MCF 10A (cell line): ENCODE measurements around the gene GPR139. TPM values are rescaled to one million over a fixed set of nuclear protein-coding genes. Genes with fewer than 3 reads are reported as not detected.

ENCODE experiments used
- BruUV-seq: library from RNA; stranded (reverse); fragments of 400-500 nt; replicated peaks from 2 replicates; lab custom pipeline; 2021; lab: Mats Ljungman, UMichigan
- CTCF ChIA-PET: fragments of 300-600 bp; sonication (Branson Sonifier 250); formaldehyde crosslinking; extraction: SDS; loops from one replicate; lab custom pipeline; 2021; ENCODE audit warnings: antibody characterized with exemption, inconsistent platforms; lab: Yijun Ruan, JAX
- POLR2A ChIA-PET: fragments of 300-600, 350-650 bp; sonication (Branson Sonifier 250); formaldehyde crosslinking; extraction: SDS; loops from one replicate; lab custom pipeline; 2020; ENCODE audit warnings: antibody characterized with exemption, inconsistent platforms; lab: Yijun Ruan, JAX
- DNase-seq: peaks from one replicate; pipeline ENCODE4 v3.0.0-alpha.2; 2018; ENCODE audit not compliant: unreplicated experiment
- H3K27ac Mint-ChIP-seq: one replicate; pipeline ENCODE4 v1.8.0; 2022; ENCODE audit warnings: mild to moderate bottlenecking, low read depth, mixed read lengths; ENCODE audit not compliant: unreplicated experiment
- H3K27me3 Mint-ChIP-seq: one replicate; pipeline ENCODE4 v1.8.0; 2022; ENCODE audit warnings: mixed read lengths; ENCODE audit not compliant: insufficient read depth, unreplicated experiment
- H3K36me3 Mint-ChIP-seq: one replicate; pipeline ENCODE4 v1.8.0; 2022; ENCODE audit warnings: mild to moderate bottlenecking, moderate library complexity, mixed read lengths; ENCODE audit not compliant: insufficient read depth, unreplicated experiment
- H3K4me1 Mint-ChIP-seq: one replicate; pipeline ENCODE4 v1.8.0; 2022; ENCODE audit warnings: mixed read lengths; ENCODE audit not compliant: insufficient read depth, unreplicated experiment
- H3K4me3 Mint-ChIP-seq: one replicate; pipeline ENCODE4 v1.8.0; 2022; ENCODE audit warnings: mild to moderate bottlenecking, moderate library complexity, mixed read lengths; ENCODE audit not compliant: unreplicated experiment
- H3K9me3 Mint-ChIP-seq: one replicate; pipeline ENCODE4 v1.8.0; 2022; ENCODE audit warnings: mixed read lengths; ENCODE audit not compliant: unreplicated experiment
- intact Hi-C: fragments of 100-400 bp; cut with micrococcal nuclease; formaldehyde crosslinking; loops from 2 replicates; pipeline ENCODE4 v1.14.1; 2022
- total RNA-seq: library from RNA; stranded (reverse); gene quantifications from 2 replicates; pipeline ENCODE4 v1.2.3, GENCODE V29; 2022
- TF ChIP-seq, protein P1 (sequence below): fragments of 200-600 bp; IDR thresholded peaks from one replicate; pipeline ENCODE4 v1.8.0; 2022; ENCODE audit warnings: antibody characterized with exemption, mild to moderate bottlenecking; ENCODE audit not compliant: unreplicated experiment

GPR139 gene
- total RNA-seq, 1 experiment from 2014 or later: not detected

- no TSS peak for BruUV-seq
- no peaks in the 10 kb centered on the region for H3K9me3 Mint-ChIP-seq
- no peak overlapping the region for H3K4me3 Mint-ChIP-seq
- TF ChIP-seq, protein P1, sequence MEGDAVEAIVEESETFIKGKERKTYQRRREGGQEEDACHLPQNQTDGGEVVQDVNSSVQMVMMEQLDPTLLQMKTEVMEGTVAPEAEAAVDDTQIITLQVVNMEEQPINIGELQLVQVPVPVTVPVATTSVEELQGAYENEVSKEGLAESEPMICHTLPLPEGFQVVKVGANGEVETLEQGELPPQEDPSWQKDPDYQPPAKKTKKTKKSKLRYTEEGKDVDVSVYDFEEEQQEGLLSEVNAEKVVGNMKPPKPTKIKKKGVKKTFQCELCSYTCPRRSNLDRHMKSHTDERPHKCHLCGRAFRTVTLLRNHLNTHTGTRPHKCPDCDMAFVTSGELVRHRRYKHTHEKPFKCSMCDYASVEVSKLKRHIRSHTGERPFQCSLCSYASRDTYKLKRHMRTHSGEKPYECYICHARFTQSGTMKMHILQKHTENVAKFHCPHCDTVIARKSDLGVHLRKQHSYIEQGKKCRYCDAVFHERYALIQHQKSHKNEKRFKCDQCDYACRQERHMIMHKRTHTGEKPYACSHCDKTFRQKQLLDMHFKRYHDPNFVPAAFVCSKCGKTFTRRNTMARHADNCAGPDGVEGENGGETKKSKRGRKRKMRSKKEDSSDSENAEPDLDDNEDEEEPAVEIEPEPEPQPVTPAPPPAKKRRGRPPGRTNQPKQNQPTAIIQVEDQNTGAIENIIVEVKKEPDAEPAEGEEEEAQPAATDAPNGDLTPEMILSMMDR: no peak
- H3K36me3 Mint-ChIP-seq: no peaks in the 10 kb centered on the region
- no peaks in the 10 kb centered on the region for H3K27me3 Mint-ChIP-seq
- intact Hi-C loops: no loop called here
- no peak overlapping the region for H3K27ac Mint-ChIP-seq
- no peak for DNase-seq
- no peaks in the 10 kb centered on the region for H3K4me1 Mint-ChIP-seq
- ChIA-PET POLR2A (no interaction called here), CTCF (no interaction called here)
Measured at GRCh38 chr16:20002936-20003335, 70.8 kb downstream of the GPR139 start.

- CTCF ChIA-PET: interaction anchor here (0.8 kb wide), 1 partner anchor 301 kb away, joined by 4 read pairs; no protein-coding TSS in a partner anchor
- POLR2A ChIA-PET: no interaction called here
- Mint-ChIP-seq H3K4me3 (no peak overlapping the region), H3K4me1 (no peaks in the 10 kb centered on the region), H3K27me3 (no peaks in the 10 kb centered on the region), H3K36me3 (no peaks in the 10 kb centered on the region), H3K9me3 (no peaks in the 10 kb centered on the region), H3K27ac (no peak overlapping the region)
- TF ChIP-seq, protein P1: no peak
- BruUV-seq: no TSS peak
- no peak for DNase-seq
- intact Hi-C loops: no loop called here
Measured at GRCh38 chr16:20001856-20002707, 71.6 kb downstream of the GPR139 start.

DNA sequence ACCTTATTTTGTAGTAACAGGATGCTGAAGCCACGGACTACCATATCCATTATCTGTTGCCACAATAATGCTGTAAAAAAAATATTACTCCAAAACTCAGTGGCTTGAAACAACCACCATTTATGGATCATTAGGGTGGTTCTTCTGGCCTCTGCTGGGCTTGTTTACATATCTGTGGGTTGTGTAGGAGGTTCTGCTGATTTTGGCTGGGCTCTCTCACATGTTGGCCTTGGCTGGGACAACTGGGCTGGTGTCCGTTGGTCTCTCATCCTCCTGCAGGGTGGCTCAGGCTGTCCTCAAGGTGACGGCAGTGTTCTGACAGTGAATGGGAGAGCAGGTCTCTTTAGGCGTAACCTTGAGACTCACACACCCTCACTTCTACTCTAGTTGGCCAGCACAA, 76.0 kb downstream of the GPR139 start:
- BruUV-seq: no TSS peak
- Mint-ChIP-seq H3K9me3 (no peaks in the 10 kb centered on the region), H3K4me3 (no peak overlapping the region), H3K27ac (no peak overlapping the region), H3K4me1 (no peaks in the 10 kb centered on the region), H3K36me3 (no peaks in the 10 kb centered on the region), H3K27me3 (no peaks in the 10 kb centered on the region)
- DNase-seq: no peak
- intact Hi-C loops: no loop called here
- ChIA-PET CTCF (interaction anchor here (1.5 kb wide), 1 partner anchor 90 kb away, joined by 5 read pairs; no protein-coding TSS in a partner anchor), POLR2A (no interaction called here)
- TF ChIP-seq, protein P1: no peak

- Mint-ChIP-seq H3K36me3 (no peaks in the 10 kb centered on the region), H3K27me3 (no peaks in the 10 kb centered on the region), H3K9me3 (no peaks in the 10 kb centered on the region), H3K27ac (no peak overlapping the region), H3K4me3 (no peak overlapping the region), H3K4me1 (no peaks in the 10 kb centered on the region)
- POLR2A ChIA-PET: no interaction called here
- intact Hi-C loops: no loop called here
- TF ChIP-seq, protein P1: no peak
- CTCF ChIA-PET: interaction anchor here (1.5 kb wide), 1 partner anchor 90 kb away, joined by 5 read pairs; no protein-coding TSS in a partner anchor
- BruUV-seq: no TSS peak
- no peak for DNase-seq
Measured at GRCh38 chr16:19997264-19997663, 76.4 kb downstream of the GPR139 start.
